Left ventricle myocardium inferior (tissue), 1 donor: ENCODE results near the gene KCNK2. TPM values are rescaled to one million over a fixed set of nuclear protein-coding genes. Genes with fewer than 3 reads are reported as not detected.

Experiments
- DNase-seq: peaks from one replicate; pipeline ENCODE4 v3.0.0-alpha.2; 2020
- H3K27ac ChIP-seq: fragments of 200-600 bp; replicated peaks from 2 replicates; pipeline ENCODE4 v1.8.0; 2021
- H3K27me3 ChIP-seq: fragments of 200-600 bp; 2 replicates; pipeline ENCODE4 v1.8.0; 2021; ENCODE audit warnings: low read depth
- H3K36me3 ChIP-seq: fragments of 200-600 bp; 2 replicates; pipeline ENCODE4 v1.8.0; 2021
- H3K4me1 ChIP-seq: fragments of 200-600 bp; 2 replicates; pipeline ENCODE4 v1.8.0; 2021
- H3K4me3 ChIP-seq: fragments of 200-600 bp; 2 replicates; pipeline ENCODE4 v1.8.0; 2021; ENCODE audit warnings: mild to moderate bottlenecking, moderate library complexity
- H3K9me3 ChIP-seq: fragments of 200-600 bp; replicated peaks from 2 replicates; pipeline ENCODE4 v1.8.0; 2021
- intact Hi-C: fragments of 100-400 bp; cut with micrococcal nuclease; formaldehyde crosslinking; loops from one replicate; pipeline ENCODE4 v1.11.0; 2022
- total RNA-seq: library from RNA; stranded (reverse); fragmentation: NEBNext Ultra II Directional; extraction: Animal tissue kit (Norgen Biotek cat#: 25700); gene quantifications from one replicate; pipeline ENCODE4 v1.2.1, GENCODE V29; 2021
- TF ChIP-seq, protein P1 (sequence below): fragments of 200-600 bp; IDR thresholded peaks from 2 replicates; pipeline ENCODE4 v1.8.0; 2021; ENCODE audit warnings: antibody characterized with exemption, mild to moderate bottlenecking, borderline replicate concordance
- donor health status: DM: no; HTN: yes; CAD: no; lungs with severe emphysema.

KCNK2 gene
- total RNA-seq, 1 donor from 2014 or later, result 0.08 TPM

DNA sequence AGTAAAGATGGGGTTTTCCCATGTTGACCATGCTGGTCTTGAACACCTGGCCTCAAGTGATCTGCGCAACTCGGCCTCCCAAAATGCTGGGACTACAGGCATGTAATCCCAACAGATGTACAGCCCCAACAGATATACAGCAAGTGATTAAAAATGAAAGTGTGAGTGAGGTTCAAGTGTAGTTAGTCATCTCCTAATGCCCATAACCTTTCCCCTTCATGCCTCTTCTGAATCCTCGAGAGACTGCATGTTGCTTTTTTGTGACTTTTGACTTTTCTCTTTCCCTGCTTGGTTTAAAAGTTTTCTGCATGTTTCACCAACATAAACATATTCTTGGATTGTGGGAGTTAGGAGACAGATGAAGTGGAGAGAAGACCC is 31.2 kb downstream of the KCNK2 start:
- TF ChIP-seq, protein P1, sequence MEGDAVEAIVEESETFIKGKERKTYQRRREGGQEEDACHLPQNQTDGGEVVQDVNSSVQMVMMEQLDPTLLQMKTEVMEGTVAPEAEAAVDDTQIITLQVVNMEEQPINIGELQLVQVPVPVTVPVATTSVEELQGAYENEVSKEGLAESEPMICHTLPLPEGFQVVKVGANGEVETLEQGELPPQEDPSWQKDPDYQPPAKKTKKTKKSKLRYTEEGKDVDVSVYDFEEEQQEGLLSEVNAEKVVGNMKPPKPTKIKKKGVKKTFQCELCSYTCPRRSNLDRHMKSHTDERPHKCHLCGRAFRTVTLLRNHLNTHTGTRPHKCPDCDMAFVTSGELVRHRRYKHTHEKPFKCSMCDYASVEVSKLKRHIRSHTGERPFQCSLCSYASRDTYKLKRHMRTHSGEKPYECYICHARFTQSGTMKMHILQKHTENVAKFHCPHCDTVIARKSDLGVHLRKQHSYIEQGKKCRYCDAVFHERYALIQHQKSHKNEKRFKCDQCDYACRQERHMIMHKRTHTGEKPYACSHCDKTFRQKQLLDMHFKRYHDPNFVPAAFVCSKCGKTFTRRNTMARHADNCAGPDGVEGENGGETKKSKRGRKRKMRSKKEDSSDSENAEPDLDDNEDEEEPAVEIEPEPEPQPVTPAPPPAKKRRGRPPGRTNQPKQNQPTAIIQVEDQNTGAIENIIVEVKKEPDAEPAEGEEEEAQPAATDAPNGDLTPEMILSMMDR, result no peak
- DNase-seq, result no peak
- Histone ChIP-seq H3K4me3 (no peak overlapping the region), H3K27me3 (no peaks in the 10 kb centered on the region), H3K27ac (no peak overlapping the region), H3K4me1 (no peaks in the 10 kb centered on the region), H3K36me3 (no peaks in the 10 kb centered on the region), H3K9me3 (no peaks in the 10 kb centered on the region)
- intact Hi-C loops, result no loop called here

DNA sequence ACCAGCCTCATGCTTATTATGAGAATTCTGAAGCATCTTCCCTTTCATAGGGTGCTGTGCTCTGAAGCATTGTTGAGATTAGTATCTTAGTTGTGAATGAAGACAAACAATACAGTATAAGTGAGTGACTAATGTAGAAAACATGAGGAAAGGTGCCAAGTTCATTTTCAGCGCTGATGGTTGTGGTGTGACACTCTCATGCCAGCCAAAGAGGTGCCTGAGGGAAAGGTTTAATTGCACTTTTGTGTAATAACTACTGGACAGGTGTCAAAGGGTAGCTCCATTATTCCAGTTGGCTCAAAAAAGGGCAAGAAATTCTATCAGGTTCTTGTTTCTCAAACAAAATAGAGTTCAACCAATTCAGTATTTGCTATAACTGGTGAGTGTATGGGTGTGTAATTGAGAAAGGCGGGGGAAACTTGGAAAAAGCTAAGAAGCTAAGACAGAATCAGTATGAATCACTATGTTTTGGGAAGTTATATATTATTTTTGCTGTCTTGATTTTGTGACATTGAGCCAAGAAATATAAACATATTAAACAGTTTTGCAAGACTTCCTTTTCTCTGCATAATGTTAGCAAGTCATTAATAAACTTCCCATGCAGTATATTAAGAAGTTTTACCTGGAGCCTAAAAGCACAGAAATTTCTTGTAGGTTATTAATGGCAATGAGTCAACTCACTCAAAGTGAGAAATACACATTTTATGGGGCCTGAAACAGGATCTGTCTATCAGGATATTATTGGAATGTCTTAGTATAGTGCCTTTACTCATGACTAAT is 31.8 kb downstream of the KCNK2 start:
- Histone ChIP-seq H3K27ac (no peak overlapping the region), H3K27me3 (no peaks in the 10 kb centered on the region), H3K36me3 (no peaks in the 10 kb centered on the region), H3K4me1 (no peaks in the 10 kb centered on the region), H3K4me3 (no peak overlapping the region), H3K9me3 (no peaks in the 10 kb centered on the region)
- intact Hi-C loops, result no loop called here
- TF ChIP-seq, protein P1, result no peak
- DNase-seq, result no peak

DNA sequence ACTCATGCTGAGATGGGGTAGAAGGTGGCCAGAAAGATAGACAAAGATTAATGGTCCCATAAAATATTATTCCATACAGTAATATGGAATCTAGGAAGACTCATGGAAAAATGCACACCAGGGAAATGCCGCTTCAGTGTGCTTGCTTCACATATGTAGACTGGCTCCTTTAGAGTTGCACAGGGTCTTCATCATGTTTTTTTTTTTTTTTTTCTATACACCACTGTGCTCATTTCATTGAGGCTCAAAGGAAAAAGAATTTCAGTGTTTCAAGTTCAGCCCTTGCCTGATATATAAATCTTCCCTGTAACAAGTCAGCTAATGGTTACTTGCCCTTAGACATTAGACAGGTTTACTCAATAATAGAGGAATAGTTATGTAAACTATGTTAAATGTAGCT is 33.2 kb downstream of the KCNK2 start:
- no peak overlapping the region for H3K27ac ChIP-seq
- H3K27me3 ChIP-seq, result no peaks in the 10 kb centered on the region
- no peak for DNase-seq
- TF ChIP-seq, protein P1, result no peak
- intact Hi-C loops, result no loop called here
- no peaks in the 10 kb centered on the region for H3K4me1 ChIP-seq
- H3K9me3 ChIP-seq, result no peaks in the 10 kb centered on the region
- no peak overlapping the region for H3K4me3 ChIP-seq
- H3K36me3 ChIP-seq, result no peaks in the 10 kb centered on the region

DNA sequence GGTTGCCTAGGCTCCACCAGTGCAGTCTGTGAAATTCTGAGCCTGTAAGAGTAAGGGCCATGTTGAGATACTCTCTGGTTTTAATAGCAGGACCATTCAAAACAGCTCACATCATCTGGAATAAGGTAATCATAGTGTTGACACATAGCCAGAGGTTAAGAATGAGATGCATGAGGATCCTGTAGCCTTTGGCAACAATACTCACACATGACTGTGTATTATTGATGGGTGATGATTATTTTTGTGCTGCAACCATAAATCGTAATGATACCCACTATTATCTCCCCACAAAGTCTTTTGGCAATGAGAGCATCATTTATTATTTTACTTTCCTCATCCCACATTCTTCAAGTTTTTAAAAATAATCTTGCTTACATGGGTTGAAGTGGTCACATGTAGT is 35.5 kb downstream of the KCNK2 start:
- Histone ChIP-seq H3K27me3 (no peaks in the 10 kb centered on the region), H3K27ac (no peak overlapping the region), H3K4me1 (no peaks in the 10 kb centered on the region), H3K9me3 (no peaks in the 10 kb centered on the region), H3K36me3 (no peaks in the 10 kb centered on the region), H3K4me3 (no peak overlapping the region)
- intact Hi-C loops, result no loop called here
- TF ChIP-seq, protein P1, result no peak
- DNase-seq, result no peak

DNA sequence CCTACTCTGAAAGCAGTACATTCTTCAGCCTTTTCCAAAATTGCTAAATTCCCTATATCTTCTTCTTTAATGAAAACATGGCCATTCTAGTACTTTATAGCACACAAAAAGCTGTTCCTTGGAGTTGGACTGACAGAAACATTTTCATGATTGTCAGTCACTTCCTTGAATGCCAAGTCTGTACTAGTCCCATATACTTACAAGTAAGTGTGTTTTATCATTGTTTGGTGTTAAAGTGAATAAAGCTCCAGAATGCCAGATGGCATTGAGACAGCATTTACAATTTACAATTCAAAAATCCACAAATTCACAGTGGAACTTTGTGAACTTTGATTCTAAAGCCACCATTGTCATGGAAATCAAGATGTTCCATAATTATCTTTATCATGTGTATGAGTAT is 36.5 kb downstream of the KCNK2 start:
- intact Hi-C loops, result no loop called here
- TF ChIP-seq, protein P1, result no peak
- Histone ChIP-seq H3K4me1 (no peaks in the 10 kb centered on the region), H3K36me3 (no peaks in the 10 kb centered on the region), H3K9me3 (no peaks in the 10 kb centered on the region), H3K4me3 (no peak overlapping the region), H3K27me3 (no peaks in the 10 kb centered on the region), H3K27ac (no peak overlapping the region)
- no peak for DNase-seq
